Measurements from ENCODE around the gene FAU. TPM values are rescaled to one million over a fixed set of nuclear protein-coding genes. Genes with fewer than 3 reads are reported as not detected.
A peak's percentile ranks its signal among the peaks of the same experiment; 100 is the strongest.

FAU gene
- total RNA-seq: 100 to 1,000 TPM; 365 to 553 TPM

DNA sequence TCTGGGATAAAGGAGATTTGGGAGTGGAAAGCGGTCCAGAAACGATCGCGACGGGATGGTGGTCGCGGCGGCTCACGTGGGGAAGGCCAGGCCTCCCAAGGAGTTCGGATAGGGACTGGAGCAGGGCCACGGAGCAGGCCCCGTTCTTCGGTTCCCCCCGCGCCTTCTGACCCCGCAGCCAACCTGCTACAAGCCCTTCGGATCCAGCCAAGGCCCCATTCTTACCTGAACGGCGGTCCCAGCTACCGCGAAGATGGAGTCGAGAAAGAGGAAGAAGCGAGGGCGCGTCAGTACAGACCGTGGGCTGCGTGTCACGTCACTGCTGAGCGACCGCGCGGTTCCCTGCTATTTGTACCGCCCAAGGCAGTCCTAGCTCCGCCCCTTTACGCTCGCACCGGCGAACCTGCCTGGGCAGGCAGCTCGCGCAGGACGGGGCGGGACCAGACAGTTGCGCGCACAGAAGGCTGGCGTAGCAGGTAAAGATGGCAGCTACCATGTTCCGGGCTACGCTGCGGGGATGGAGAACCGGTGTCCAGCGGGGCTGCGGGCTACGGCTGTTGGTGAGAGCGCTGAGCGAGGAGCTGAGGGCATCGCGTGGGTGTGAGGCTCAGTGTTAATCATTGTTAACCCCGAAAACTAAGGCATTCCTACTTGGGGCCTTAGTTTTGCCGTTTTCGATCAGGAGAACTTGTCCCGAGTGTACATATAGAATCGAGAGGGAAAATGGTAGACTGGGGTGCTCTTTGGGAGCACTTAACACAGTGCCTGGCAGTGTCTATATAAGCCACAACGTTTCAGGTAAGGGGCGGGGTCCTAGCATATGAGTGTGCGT is at the start of gene FAU, which contains the start of gene MRPL49:
FAU (minus strand) TSS at position 270 of the 832 bp plus-strand sequence. CDS start 321 bp downstream, outside the sequence.
MRPL49 (plus strand) TSS at position 457 of the 832 bp plus-strand sequence; CDS start at position 483, 26 bp downstream.
- H3K36me3 ChIP-seq: peaks cover 41% of the 10 kb centered on the region

DNA sequence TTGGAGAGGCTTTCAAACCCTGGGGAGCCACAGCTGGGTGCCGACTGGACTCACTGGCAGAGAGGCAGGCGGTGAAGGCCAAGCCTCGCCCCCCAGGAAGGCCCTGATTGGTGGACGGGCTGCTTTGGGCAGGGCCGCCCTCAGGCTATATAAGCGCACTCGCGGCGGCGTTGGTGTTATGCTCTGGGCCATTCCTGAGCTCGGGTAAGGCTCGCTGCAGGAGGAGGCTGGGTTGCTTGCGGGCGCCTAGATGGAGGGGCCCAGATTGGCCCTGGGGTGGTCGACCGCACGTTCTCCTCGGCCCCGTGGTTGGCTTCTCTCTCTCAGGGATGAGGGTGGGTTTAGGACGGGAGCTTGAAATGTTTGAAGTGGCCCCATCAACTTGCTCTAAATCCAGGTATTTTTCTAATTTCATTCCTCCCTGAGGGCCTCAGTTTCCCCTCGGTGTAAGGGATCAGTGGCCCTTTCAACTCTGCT is 48.2 kb upstream of the FAU start, which contains the start of gene SPDYC:
SPDYC (plus strand) TSS at position 176 of the 477 bp plus-strand sequence. CDS start 1,125 bp downstream, outside the sequence.
- no peaks in the 10 kb centered on the region for H3K27me3 ChIP-seq (replicated peaks; ENCODE audit: insufficient read depth)
- no peak for ATAC-seq (ENCODE audit: insufficient number of reproducible peaks, low FRiP score, low read depth)
- H3K27ac ChIP-seq: no peak within 1 kb of the TSS
- no peaks in the 10 kb centered on the region for H3K4me1 ChIP-seq (ENCODE audit: control insufficient read depth in 1 of 2, low read depth in 2 of 2)
- no peak for DNase-seq (ENCODE audit: low spot score)
- TF ChIP-seq, protein P1, sequence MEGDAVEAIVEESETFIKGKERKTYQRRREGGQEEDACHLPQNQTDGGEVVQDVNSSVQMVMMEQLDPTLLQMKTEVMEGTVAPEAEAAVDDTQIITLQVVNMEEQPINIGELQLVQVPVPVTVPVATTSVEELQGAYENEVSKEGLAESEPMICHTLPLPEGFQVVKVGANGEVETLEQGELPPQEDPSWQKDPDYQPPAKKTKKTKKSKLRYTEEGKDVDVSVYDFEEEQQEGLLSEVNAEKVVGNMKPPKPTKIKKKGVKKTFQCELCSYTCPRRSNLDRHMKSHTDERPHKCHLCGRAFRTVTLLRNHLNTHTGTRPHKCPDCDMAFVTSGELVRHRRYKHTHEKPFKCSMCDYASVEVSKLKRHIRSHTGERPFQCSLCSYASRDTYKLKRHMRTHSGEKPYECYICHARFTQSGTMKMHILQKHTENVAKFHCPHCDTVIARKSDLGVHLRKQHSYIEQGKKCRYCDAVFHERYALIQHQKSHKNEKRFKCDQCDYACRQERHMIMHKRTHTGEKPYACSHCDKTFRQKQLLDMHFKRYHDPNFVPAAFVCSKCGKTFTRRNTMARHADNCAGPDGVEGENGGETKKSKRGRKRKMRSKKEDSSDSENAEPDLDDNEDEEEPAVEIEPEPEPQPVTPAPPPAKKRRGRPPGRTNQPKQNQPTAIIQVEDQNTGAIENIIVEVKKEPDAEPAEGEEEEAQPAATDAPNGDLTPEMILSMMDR (IDR thresholded peaks at IDR 0.05): no peak
- H3K36me3 ChIP-seq: no peaks in the 10 kb centered on the region
- H3K9me3 ChIP-seq: no peaks in the 10 kb centered on the region
- no peak within 1 kb of the TSS for H3K4me3 ChIP-seq

More for the DNA sequence above, at the start of gene FAU, which contains the start of gene MRPL49:
- H3K9me3 ChIP-seq: no peaks in the 10 kb centered on the region
- ATAC-seq (ENCODE audit: insufficient number of reproducible peaks, low FRiP score, low read depth) (peak; percentile 74), DNase-seq (ENCODE audit: low spot score) (peak; percentile 93)
- TF ChIP-seq, protein P1 (IDR thresholded peaks at IDR 0.05): no peak
- peak within 1 kb of the TSS; percentile 78 to 96 for H3K27ac ChIP-seq
- no peaks in the 10 kb centered on the region for H3K27me3 ChIP-seq (replicated peaks; ENCODE audit: insufficient read depth)
- peak within 1 kb of the TSS; percentile 73 for H3K4me3 ChIP-seq
- peaks cover 11 to 23% of the 10 kb centered on the region in 2 donors for H3K4me1 ChIP-seq (ENCODE audit: control insufficient read depth in 1 of 2, low read depth in 2 of 2)

DNA sequence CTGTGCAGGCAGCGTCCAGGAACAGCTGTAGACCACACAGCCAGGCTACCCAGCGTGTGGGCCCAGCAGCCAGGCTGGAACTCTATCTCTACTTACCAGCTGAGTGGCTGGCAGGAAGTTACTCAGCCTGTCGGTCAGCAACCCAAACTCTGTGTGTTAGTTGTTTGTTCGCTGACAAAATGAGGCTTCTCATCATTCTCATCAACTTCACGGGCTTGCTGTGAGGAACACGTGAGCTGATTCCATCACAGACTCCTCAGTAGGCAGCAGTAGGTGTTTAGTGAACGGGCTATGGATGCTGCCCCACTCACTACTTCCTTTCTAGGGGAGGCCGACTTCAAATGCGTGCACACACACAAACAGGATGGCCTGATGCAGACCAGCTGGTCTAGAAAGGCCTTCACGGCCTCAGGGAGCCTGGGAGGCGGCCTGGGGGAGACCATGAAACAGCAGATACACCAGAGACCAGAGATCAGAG is 47.3 kb upstream of the FAU start:
- no peaks in the 10 kb centered on the region for H3K4me1 ChIP-seq (ENCODE audit: control insufficient read depth in 1 of 2, low read depth in 2 of 2)
- no peak for DNase-seq (ENCODE audit: low spot score)
- no peak overlapping the region for H3K4me3 ChIP-seq
- no peaks in the 10 kb centered on the region for H3K9me3 ChIP-seq
- no peaks in the 10 kb centered on the region for H3K27me3 ChIP-seq (replicated peaks; ENCODE audit: insufficient read depth)
- no peaks in the 10 kb centered on the region for H3K36me3 ChIP-seq
- no peak overlapping the region for H3K27ac ChIP-seq
- ATAC-seq (ENCODE audit: insufficient number of reproducible peaks, low FRiP score, low read depth): no peak
- TF ChIP-seq, protein P1 (IDR thresholded peaks at IDR 0.05): no peak

DNA sequence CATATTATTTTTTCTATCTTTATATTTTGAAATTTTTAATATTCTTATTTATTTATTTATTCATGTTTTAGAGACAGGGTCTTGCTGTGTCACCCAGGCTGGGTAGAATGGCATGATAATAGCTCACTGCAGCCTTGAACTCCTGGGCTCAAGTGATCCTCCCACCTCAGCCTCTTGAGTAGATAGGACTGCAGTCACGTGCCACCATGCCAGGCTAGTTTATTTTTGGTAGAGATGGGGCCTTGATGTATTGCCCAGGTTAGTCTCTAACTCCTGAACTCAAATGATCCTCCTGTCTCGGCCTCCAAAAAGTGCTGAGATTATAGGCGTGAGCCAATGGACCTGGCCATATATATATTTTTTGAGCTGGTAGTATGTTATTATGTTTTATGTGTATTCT is 45.7 kb upstream of the FAU start:
- ATAC-seq (ENCODE audit: insufficient number of reproducible peaks, low FRiP score, low read depth): no peak
- Histone ChIP-seq H3K27me3 (replicated peaks; ENCODE audit: insufficient read depth) (no peaks in the 10 kb centered on the region), H3K4me3 (no peak overlapping the region), H3K27ac (no peak overlapping the region), H3K9me3 (no peaks in the 10 kb centered on the region), H3K4me1 (ENCODE audit: control insufficient read depth in 1 of 2, low read depth in 2 of 2) (no peaks in the 10 kb centered on the region), H3K36me3 (no peaks in the 10 kb centered on the region)
- TF ChIP-seq, protein P1 (IDR thresholded peaks at IDR 0.05): no peak
- DNase-seq (ENCODE audit: low spot score): no peak

DNA sequence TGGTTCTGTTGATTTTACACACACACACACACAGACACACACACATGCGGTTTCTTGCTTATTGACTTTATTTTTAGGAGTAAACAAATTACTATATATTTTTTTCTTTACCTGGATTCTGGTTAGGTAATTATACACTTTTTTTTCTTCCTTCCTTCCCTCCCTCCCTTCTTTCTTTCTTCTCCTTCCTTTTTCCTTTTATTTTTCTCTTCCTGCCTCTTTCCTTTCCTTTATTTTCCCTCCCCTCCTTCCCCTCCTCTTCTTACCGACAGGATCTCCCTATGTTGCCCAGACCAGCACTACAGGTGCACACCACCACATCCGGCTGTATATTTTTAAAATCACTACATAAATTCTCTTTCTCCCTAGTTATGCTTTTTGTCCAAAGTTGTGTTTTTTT is 45.0 kb upstream of the FAU start:
- H3K4me1 ChIP-seq (ENCODE audit: control insufficient read depth in 1 of 2, low read depth in 2 of 2): no peaks in the 10 kb centered on the region
- no peak overlapping the region for H3K27ac ChIP-seq
- DNase-seq (ENCODE audit: low spot score) (no peak), ATAC-seq (ENCODE audit: insufficient number of reproducible peaks, low FRiP score, low read depth) (no peak)
- H3K9me3 ChIP-seq: no peaks in the 10 kb centered on the region
- TF ChIP-seq, protein P1 (IDR thresholded peaks at IDR 0.05): no peak
- H3K36me3 ChIP-seq: no peaks in the 10 kb centered on the region
- H3K27me3 ChIP-seq (replicated peaks; ENCODE audit: insufficient read depth): no peaks in the 10 kb centered on the region
- H3K4me3 ChIP-seq: no peak overlapping the region
